ENCODE results near the gene CNTNAP2.

Gene CNTNAP2

DNA sequence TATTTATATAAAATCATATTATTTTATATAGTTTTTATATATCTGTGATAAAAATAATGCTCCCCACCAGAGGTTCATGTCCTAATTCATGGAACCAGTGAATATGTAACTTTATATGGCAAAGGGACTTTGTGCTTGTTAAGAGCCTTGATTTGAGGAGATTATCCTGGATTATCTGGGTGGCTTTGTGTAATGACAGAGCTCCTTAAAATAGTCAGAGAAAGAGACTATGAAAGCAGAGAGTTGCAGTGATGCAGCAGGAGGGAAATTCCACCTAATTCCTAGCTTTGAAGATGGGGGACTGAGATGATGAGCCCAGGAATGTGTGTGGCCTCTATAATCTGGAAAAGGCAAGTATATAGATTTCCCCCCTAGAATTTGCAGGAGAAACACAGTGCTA, 1439.7 kb downstream of the CNTNAP2 start (continued):
- TF ChIP-seq, protein P1, sequence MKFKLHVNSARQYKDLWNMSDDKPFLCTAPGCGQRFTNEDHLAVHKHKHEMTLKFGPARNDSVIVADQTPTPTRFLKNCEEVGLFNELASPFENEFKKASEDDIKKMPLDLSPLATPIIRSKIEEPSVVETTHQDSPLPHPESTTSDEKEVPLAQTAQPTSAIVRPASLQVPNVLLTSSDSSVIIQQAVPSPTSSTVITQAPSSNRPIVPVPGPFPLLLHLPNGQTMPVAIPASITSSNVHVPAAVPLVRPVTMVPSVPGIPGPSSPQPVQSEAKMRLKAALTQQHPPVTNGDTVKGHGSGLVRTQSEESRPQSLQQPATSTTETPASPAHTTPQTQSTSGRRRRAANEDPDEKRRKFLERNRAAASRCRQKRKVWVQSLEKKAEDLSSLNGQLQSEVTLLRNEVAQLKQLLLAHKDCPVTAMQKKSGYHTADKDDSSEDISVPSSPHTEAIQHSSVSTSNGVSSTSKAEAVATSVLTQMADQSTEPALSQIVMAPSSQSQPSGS (tag by site-specific recombination; IDR thresholded peaks at IDR 0.05; ENCODE audit: low read depth): no peak
- no peak for TF ChIP-seq ZNF155 (tag by site-specific recombination; IDR thresholded peaks at IDR 0.05)
- TF ChIP-seq ZSCAN23 (tag by site-specific recombination; IDR thresholded peaks at IDR 0.05): no peak
- TF ChIP-seq ZNF837 (tag by site-specific recombination; IDR thresholded peaks at IDR 0.05): no peak
- TF ChIP-seq ZNF366 (tag by site-specific recombination; conservative IDR thresholded peaks at IDR 0.05): no peak
- TF ChIP-seq, protein P2, sequence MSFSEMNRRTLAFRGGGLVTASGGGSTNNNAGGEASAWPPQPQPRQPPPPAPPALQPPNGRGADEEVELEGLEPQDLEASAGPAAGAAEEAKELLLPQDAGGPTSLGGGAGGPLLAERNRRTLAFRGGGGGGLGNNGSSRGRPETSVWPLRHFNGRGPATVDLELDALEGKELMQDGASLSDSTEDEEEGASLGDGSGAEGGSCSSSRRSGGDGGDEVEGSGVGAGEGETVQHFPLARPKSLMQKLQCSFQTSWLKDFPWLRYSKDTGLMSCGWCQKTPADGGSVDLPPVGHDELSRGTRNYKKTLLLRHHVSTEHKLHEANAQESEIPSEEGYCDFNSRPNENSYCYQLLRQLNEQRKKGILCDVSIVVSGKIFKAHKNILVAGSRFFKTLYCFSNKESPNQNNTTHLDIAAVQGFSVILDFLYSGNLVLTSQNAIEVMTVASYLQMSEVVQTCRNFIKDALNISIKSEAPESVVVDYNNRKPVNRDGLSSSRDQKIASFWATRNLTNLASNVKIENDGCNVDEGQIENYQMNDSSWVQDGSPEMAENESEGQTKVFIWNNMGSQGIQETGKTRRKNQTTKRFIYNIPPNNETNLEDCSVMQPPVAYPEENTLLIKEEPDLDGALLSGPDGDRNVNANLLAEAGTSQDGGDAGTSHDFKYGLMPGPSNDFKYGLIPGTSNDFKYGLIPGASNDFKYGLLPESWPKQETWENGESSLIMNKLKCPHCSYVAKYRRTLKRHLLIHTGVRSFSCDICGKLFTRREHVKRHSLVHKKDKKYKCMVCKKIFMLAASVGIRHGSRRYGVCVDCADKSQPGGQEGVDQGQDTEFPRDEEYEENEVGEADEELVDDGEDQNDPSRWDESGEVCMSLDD (tag by site-specific recombination; IDR thresholded peaks at IDR 0.05): no peak
- no peak for TF ChIP-seq ZNF548 (tag by site-specific recombination; IDR thresholded peaks at IDR 0.05)
- no peak for TF ChIP-seq MYNN (tag by site-specific recombination; IDR thresholded peaks at IDR 0.05; ENCODE audit: borderline replicate concordance)
- TF ChIP-seq ZNF37A (tag by site-specific recombination; IDR thresholded peaks at IDR 0.05): no peak
- no peak for TF ChIP-seq ZNF621 (tag by site-specific recombination; IDR thresholded peaks at IDR 0.05)

DNA sequence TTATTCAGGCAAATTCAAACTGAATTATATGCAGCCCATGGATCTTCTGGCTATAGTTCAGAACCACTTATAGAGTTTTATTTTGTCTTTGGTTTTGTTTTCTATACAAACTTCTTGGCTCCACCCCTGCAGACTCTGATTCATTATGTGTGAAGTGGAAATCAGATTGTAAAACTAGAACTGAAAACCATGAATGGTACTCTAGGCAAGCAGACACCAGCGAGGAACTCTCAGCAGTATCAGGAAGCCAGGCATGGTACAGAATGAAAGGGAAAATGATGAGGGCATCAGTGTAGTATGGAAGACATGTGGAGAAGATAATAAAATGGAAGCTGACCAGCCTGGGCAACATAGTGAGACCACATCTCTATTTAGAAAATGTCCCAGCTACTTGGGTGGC, 1447.1 kb downstream of the CNTNAP2 start:
- Histone ChIP-seq H3K27ac (ENCODE audit: extremely low read depth, low read depth, low read length) (no peak overlapping the region), H3K36me3 (ENCODE audit: control insufficient read depth in 2 of 2, insufficient read depth in 1 of 2, low read length in 2 of 2) (no peaks in the 10 kb centered on the region), H3K9me3 (ENCODE audit: control insufficient read depth, insufficient read depth, low read depth, low read length) (no peaks in the 10 kb centered on the region), H3K4me1 (ENCODE audit: control insufficient read depth, insufficient read depth, low read length) (no peaks in the 10 kb centered on the region), H3K4me3 (ENCODE audit: low read depth, low read length) (no peak overlapping the region)
- ChIA-PET POLR2A (no interaction called here), CTCF (interaction anchor here (1.5 kb wide), 1 partner anchor 16 kb away, joined by 4 read pairs; no protein-coding TSS in a partner anchor)
- no peak for TF ChIP-seq REPIN1 (tag by site-specific recombination; IDR thresholded peaks at IDR 0.05; ENCODE audit: low read depth)
- no peak for TF ChIP-seq ZNF549 (tag by site-specific recombination; IDR thresholded peaks at IDR 0.05)
- TF ChIP-seq SP2 (tag by site-specific recombination; IDR thresholded peaks at IDR 0.05): no peak
- TF ChIP-seq ZNF140 (tag by site-specific recombination; IDR thresholded peaks at IDR 0.05): no peak
- no peak for TF ChIP-seq ZNF121 (tag by site-specific recombination; IDR thresholded peaks at IDR 0.05)
- TF ChIP-seq RBAK (tag by site-specific recombination; IDR thresholded peaks at IDR 0.05): no peak
- no peak for TF ChIP-seq YY2 (tag by site-specific recombination; IDR thresholded peaks at IDR 0.05)
- TF ChIP-seq SP3 (tag by site-specific recombination; IDR thresholded peaks at IDR 0.05): no peak
- no peak for TF ChIP-seq ZNF658 (tag by site-specific recombination; IDR thresholded peaks at IDR 0.05)
- TF ChIP-seq ZFHX2 (tag by site-specific recombination; conservative IDR thresholded peaks at IDR 0.05): no peak
- no peak for TF ChIP-seq TCF7L2 (IDR thresholded peaks at IDR 0.05; ENCODE audit: borderline replicate concordance, low read depth, low read length)
- TF ChIP-seq, protein P3, sequence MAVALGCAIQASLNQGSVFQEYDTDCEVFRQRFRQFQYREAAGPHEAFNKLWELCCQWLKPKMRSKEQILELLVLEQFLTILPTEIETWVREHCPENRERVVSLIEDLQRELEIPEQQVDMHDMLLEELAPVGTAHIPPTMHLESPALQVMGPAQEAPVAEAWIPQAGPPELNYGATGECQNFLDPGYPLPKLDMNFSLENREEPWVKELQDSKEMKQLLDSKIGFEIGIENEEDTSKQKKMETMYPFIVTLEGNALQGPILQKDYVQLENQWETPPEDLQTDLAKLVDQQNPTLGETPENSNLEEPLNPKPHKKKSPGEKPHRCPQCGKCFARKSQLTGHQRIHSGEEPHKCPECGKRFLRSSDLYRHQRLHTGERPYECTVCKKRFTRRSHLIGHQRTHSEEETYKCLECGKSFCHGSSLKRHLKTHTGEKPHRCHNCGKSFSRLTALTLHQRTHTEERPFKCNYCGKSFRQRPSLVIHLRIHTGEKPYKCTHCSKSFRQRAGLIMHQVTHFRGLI (tag by site-specific recombination; IDR thresholded peaks at IDR 0.05): no peak
- TF ChIP-seq ZNF138 (tag by site-specific recombination; IDR thresholded peaks at IDR 0.05; ENCODE audit: borderline replicate concordance): no peak
- TF ChIP-seq, protein P4, sequence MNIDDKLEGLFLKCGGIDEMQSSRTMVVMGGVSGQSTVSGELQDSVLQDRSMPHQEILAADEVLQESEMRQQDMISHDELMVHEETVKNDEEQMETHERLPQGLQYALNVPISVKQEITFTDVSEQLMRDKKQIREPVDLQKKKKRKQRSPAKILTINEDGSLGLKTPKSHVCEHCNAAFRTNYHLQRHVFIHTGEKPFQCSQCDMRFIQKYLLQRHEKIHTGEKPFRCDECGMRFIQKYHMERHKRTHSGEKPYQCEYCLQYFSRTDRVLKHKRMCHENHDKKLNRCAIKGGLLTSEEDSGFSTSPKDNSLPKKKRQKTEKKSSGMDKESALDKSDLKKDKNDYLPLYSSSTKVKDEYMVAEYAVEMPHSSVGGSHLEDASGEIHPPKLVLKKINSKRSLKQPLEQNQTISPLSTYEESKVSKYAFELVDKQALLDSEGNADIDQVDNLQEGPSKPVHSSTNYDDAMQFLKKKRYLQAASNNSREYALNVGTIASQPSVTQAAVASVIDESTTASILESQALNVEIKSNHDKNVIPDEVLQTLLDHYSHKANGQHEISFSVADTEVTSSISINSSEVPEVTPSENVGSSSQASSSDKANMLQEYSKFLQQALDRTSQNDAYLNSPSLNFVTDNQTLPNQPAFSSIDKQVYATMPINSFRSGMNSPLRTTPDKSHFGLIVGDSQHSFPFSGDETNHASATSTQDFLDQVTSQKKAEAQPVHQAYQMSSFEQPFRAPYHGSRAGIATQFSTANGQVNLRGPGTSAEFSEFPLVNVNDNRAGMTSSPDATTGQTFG (tag by site-specific recombination; IDR thresholded peaks at IDR 0.05; ENCODE audit: borderline replicate concordance): no peak
- TF ChIP-seq, protein P1 (tag by site-specific recombination; IDR thresholded peaks at IDR 0.05; ENCODE audit: low read depth): no peak
- TF ChIP-seq, protein P5, sequence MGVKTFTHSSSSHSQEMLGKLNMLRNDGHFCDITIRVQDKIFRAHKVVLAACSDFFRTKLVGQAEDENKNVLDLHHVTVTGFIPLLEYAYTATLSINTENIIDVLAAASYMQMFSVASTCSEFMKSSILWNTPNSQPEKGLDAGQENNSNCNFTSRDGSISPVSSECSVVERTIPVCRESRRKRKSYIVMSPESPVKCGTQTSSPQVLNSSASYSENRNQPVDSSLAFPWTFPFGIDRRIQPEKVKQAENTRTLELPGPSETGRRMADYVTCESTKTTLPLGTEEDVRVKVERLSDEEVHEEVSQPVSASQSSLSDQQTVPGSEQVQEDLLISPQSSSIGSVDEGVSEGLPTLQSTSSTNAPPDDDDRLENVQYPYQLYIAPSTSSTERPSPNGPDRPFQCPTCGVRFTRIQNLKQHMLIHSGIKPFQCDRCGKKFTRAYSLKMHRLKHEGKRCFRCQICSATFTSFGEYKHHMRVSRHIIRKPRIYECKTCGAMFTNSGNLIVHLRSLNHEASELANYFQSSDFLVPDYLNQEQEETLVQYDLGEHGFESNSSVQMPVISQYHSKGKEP (tag by site-specific recombination; IDR thresholded peaks at IDR 0.05): no peak
